ENCODE measurements around the gene CCSER1.

Gene CCSER1

GRCh38 chr4:90445380-90445779 is 318.2 kb downstream of the CCSER1 start:
- WGBS, 2 donors (ENCODE audit: extremely low coverage in 2 of 2, insufficient read length in 2 of 2, insufficient replicate concordance in 1 of 2) = no CpG with 5 or more reads among the region's 2 CpGs
- no peaks in the 10 kb centered on the region for H3K79me1 ChIP-seq (ENCODE audit: low read depth, low read length)
- H3K18ac ChIP-seq (ENCODE audit: low read length) = no peak overlapping the region
- H3K4me1 ChIP-seq (ENCODE audit: control insufficient read depth in 2 of 2, insufficient read depth in 1 of 2, low read depth in 1 of 2, low read length in 2 of 2) = peaks cover 0 to under 1% of the 10 kb centered on the region in 2 donors
- no peak overlapping the region for H2BK12ac ChIP-seq (ENCODE audit: low read length)
- DNase-seq (ENCODE audit: low spot score) = no peak
- no peak overlapping the region for H4K8ac ChIP-seq (ENCODE audit: low read depth, low read length)
- no peaks in the 10 kb centered on the region for H3K27me3 ChIP-seq (ENCODE audit: control insufficient read depth in 3 of 3, insufficient read depth in 3 of 3, low read depth in 1 of 3, low read length in 3 of 3)
- no peaks in the 10 kb centered on the region for H3K36me3 ChIP-seq (replicated peaks in 1 of 2; ENCODE audit: control insufficient read depth in 2 of 2, insufficient read depth in 2 of 2, low read length in 2 of 2)
- no peak overlapping the region for H3K23ac ChIP-seq (ENCODE audit: low read depth, low read length, poor library complexity)
- no peak overlapping the region for H2AK5ac ChIP-seq (ENCODE audit: low read depth, low read length)
- H4K91ac ChIP-seq (ENCODE audit: low read depth, low read length, poor library complexity) = no peak overlapping the region
- no peak overlapping the region for H2BK5ac ChIP-seq (ENCODE audit: low read length)
- no peak overlapping the region for H3K4me2 ChIP-seq (ENCODE audit: insufficient read depth, low read length, poor library complexity, severe bottlenecking)
- no peak overlapping the region for H3K14ac ChIP-seq (ENCODE audit: low read length)
- no peak overlapping the region for H2BK15ac ChIP-seq (ENCODE audit: low read length)
- no peak overlapping the region for H2BK120ac ChIP-seq (ENCODE audit: low read depth, low read length)
- no peak overlapping the region for H2AFZ ChIP-seq (ENCODE audit: low read length)
- H3K9me3 ChIP-seq (replicated peaks in 1 of 2; ENCODE audit: control insufficient read depth in 2 of 2, insufficient read depth in 1 of 2, low read depth in 1 of 2, low read length in 2 of 2) = peaks cover 0 to 3% of the 10 kb centered on the region in 2 donors
- no peak overlapping the region for H3K9ac ChIP-seq (ENCODE audit: low read depth, low read length, poor library complexity)
- no peak overlapping the region for H3K4ac ChIP-seq (ENCODE audit: low read length)
- no peak overlapping the region for H3K4me3 ChIP-seq (ENCODE audit: low read length in 2 of 2)
- no peak overlapping the region for H3K27ac ChIP-seq (replicated peaks; ENCODE audit: low read length)

GRCh38 chr4:90449626-90450025 is 322.4 kb downstream of the CCSER1 start:
- Histone ChIP-seq H3K4ac (ENCODE audit: low read length) (no peak overlapping the region), H2BK120ac (ENCODE audit: low read depth, low read length) (peak overlapping the region; percentile 35), H3K9me3 (replicated peaks in 1 of 2; ENCODE audit: control insufficient read depth in 2 of 2, insufficient read depth in 1 of 2, low read depth in 1 of 2, low read length in 2 of 2) (peaks cover 0 to 3% of the 10 kb centered on the region in 2 donors), H3K14ac (ENCODE audit: low read length) (peak overlapping the region; percentile 86), H3K27me3 (ENCODE audit: control insufficient read depth in 3 of 3, insufficient read depth in 3 of 3, low read depth in 1 of 3, low read length in 3 of 3) (no peaks in the 10 kb centered on the region), H4K91ac (ENCODE audit: low read depth, low read length, poor library complexity) (no peak overlapping the region), H3K4me1 (ENCODE audit: control insufficient read depth in 2 of 2, insufficient read depth in 1 of 2, low read depth in 1 of 2, low read length in 2 of 2) (no peaks in the 10 kb centered on the region), H3K79me1 (ENCODE audit: low read depth, low read length) (no peaks in the 10 kb centered on the region), H2BK15ac (ENCODE audit: low read length) (peak overlapping the region; percentile 75), H2AFZ (ENCODE audit: low read length) (no peak overlapping the region), H2BK5ac (ENCODE audit: low read length) (no peak overlapping the region), H3K36me3 (replicated peaks in 1 of 2; ENCODE audit: control insufficient read depth in 2 of 2, insufficient read depth in 2 of 2, low read length in 2 of 2) (no peaks in the 10 kb centered on the region), H3K23ac (ENCODE audit: low read depth, low read length, poor library complexity) (no peak overlapping the region), H2BK12ac (ENCODE audit: low read length) (no peak overlapping the region), H3K4me2 (ENCODE audit: insufficient read depth, low read length, poor library complexity, severe bottlenecking) (no peak overlapping the region), H3K4me3 (ENCODE audit: low read length in 2 of 2) (peak overlapping the region in 1 of 2 donors; percentile 41), H3K18ac (ENCODE audit: low read length) (peak overlapping the region; percentile 44), H3K27ac (replicated peaks; ENCODE audit: low read length) (no peak overlapping the region), H3K9ac (ENCODE audit: low read depth, low read length, poor library complexity) (no peak overlapping the region), H2AK5ac (ENCODE audit: low read depth, low read length) (no peak overlapping the region), H4K8ac (ENCODE audit: low read depth, low read length) (no peak overlapping the region)
- WGBS, 2 donors (ENCODE audit: extremely low coverage in 2 of 2, insufficient read length in 2 of 2, insufficient replicate concordance in 1 of 2) = no CpG with 5 or more reads among the region's 2 CpGs
- no peak for DNase-seq (ENCODE audit: low spot score)

DNA sequence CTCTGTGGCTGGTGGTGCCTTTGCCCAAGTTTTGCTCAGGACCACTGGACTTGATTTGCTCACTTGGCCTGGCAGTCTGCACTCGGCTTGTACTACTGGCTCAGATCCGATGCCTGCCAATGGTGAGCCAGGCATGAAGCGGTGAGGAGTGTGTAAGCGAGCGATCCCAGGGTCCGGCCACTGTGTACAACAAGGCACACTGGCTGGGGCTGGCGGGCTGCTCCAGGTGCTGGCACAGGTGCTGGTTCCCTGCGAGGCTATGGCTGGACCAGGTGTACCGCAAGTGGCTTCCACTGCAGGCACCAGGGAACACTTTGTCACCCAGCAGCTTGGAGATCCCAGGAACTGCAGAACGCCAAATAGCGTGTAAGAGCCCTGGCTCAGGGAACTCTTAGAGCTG is 329.7 kb downstream of the CCSER1 start:
- Histone ChIP-seq H3K9me3 (replicated peaks in 1 of 2; ENCODE audit: control insufficient read depth in 2 of 2, insufficient read depth in 1 of 2, low read depth in 1 of 2, low read length in 2 of 2) (peaks cover 0 to 3% of the 10 kb centered on the region in 2 donors), H3K9ac (ENCODE audit: low read depth, low read length, poor library complexity) (no peak overlapping the region), H2BK120ac (ENCODE audit: low read depth, low read length) (no peak overlapping the region), H2BK5ac (ENCODE audit: low read length) (no peak overlapping the region), H4K91ac (ENCODE audit: low read depth, low read length, poor library complexity) (no peak overlapping the region), H2AFZ (ENCODE audit: low read length) (no peak overlapping the region), H3K36me3 (replicated peaks in 1 of 2; ENCODE audit: control insufficient read depth in 2 of 2, insufficient read depth in 2 of 2, low read length in 2 of 2) (no peaks in the 10 kb centered on the region), H3K27me3 (ENCODE audit: control insufficient read depth in 3 of 3, insufficient read depth in 3 of 3, low read depth in 1 of 3, low read length in 3 of 3) (no peaks in the 10 kb centered on the region), H3K4me2 (ENCODE audit: insufficient read depth, low read length, poor library complexity, severe bottlenecking) (no peak overlapping the region), H3K4me1 (ENCODE audit: control insufficient read depth in 2 of 2, insufficient read depth in 1 of 2, low read depth in 1 of 2, low read length in 2 of 2) (no peaks in the 10 kb centered on the region), H3K18ac (ENCODE audit: low read length) (no peak overlapping the region), H3K4me3 (ENCODE audit: low read length in 2 of 2) (no peak overlapping the region), H2BK15ac (ENCODE audit: low read length) (no peak overlapping the region), H2BK12ac (ENCODE audit: low read length) (no peak overlapping the region), H3K79me1 (ENCODE audit: low read depth, low read length) (no peaks in the 10 kb centered on the region), H2AK5ac (ENCODE audit: low read depth, low read length) (no peak overlapping the region), H3K23ac (ENCODE audit: low read depth, low read length, poor library complexity) (no peak overlapping the region), H4K8ac (ENCODE audit: low read depth, low read length) (no peak overlapping the region), H3K27ac (replicated peaks; ENCODE audit: low read length) (no peak overlapping the region), H3K14ac (ENCODE audit: low read length) (no peak overlapping the region), H3K4ac (ENCODE audit: low read length) (no peak overlapping the region)
- no peak for DNase-seq (ENCODE audit: low spot score)
- no CpG with 5 or more reads among the region's 11 CpGs for WGBS, 2 donors (ENCODE audit: extremely low coverage in 2 of 2, insufficient read length in 2 of 2, insufficient replicate concordance in 1 of 2)

GRCh38 chr4:90457817-90458216 is 330.6 kb downstream of the CCSER1 start:
- peaks cover 0 to 3% of the 10 kb centered on the region in 2 donors for H3K9me3 ChIP-seq (replicated peaks in 1 of 2; ENCODE audit: control insufficient read depth in 2 of 2, insufficient read depth in 1 of 2, low read depth in 1 of 2, low read length in 2 of 2)
- no peaks in the 10 kb centered on the region for H3K27me3 ChIP-seq (ENCODE audit: control insufficient read depth in 3 of 3, insufficient read depth in 3 of 3, low read depth in 1 of 3, low read length in 3 of 3)
- H4K8ac ChIP-seq (ENCODE audit: low read depth, low read length) = no peak overlapping the region
- no peak overlapping the region for H2BK120ac ChIP-seq (ENCODE audit: low read depth, low read length)
- peak overlapping the region; percentile 95 for H3K14ac ChIP-seq (ENCODE audit: low read length)
- no peak overlapping the region for H2BK15ac ChIP-seq (ENCODE audit: low read length)
- no CpG with 5 or more reads among the region's 6 CpGs for WGBS, 2 donors (ENCODE audit: extremely low coverage in 2 of 2, insufficient read length in 2 of 2, insufficient replicate concordance in 1 of 2)
- no peak overlapping the region for H2BK12ac ChIP-seq (ENCODE audit: low read length)
- no peak overlapping the region for H2AFZ ChIP-seq (ENCODE audit: low read length)
- no peak overlapping the region for H3K18ac ChIP-seq (ENCODE audit: low read length)
- H3K36me3 ChIP-seq (replicated peaks in 1 of 2; ENCODE audit: control insufficient read depth in 2 of 2, insufficient read depth in 2 of 2, low read length in 2 of 2) = no peaks in the 10 kb centered on the region
- no peak overlapping the region for H2BK5ac ChIP-seq (ENCODE audit: low read length)
- no peak overlapping the region for H3K23ac ChIP-seq (ENCODE audit: low read depth, low read length, poor library complexity)
- no peak overlapping the region for H3K27ac ChIP-seq (replicated peaks; ENCODE audit: low read length)
- H3K4me1 ChIP-seq (ENCODE audit: control insufficient read depth in 2 of 2, insufficient read depth in 1 of 2, low read depth in 1 of 2, low read length in 2 of 2) = no peaks in the 10 kb centered on the region
- no peak overlapping the region for H4K91ac ChIP-seq (ENCODE audit: low read depth, low read length, poor library complexity)
- H3K4me2 ChIP-seq (ENCODE audit: insufficient read depth, low read length, poor library complexity, severe bottlenecking) = no peak overlapping the region
- H3K4me3 ChIP-seq (ENCODE audit: low read length in 2 of 2) = no peak overlapping the region
- no peak overlapping the region for H3K9ac ChIP-seq (ENCODE audit: low read depth, low read length, poor library complexity)
- DNase-seq (ENCODE audit: low spot score) = no peak
- no peak overlapping the region for H2AK5ac ChIP-seq (ENCODE audit: low read depth, low read length)
- no peaks in the 10 kb centered on the region for H3K79me1 ChIP-seq (ENCODE audit: low read depth, low read length)
- H3K4ac ChIP-seq (ENCODE audit: low read length) = no peak overlapping the region
